IPS-15b (cell line): ENCODE data around the gene SPINK2.

Experiments
- H3K27me3 ChIP-seq: one replicate; pipeline ENCODE4 v1.6.1; 2013; ENCODE audit warnings: low read length; ENCODE audit not compliant: control insufficient read depth, insufficient read depth
- H3K36me3 ChIP-seq: one replicate; pipeline ENCODE4 v1.6.1; 2013; ENCODE audit warnings: low read length; ENCODE audit not compliant: control insufficient read depth, insufficient read depth
- H3K4me1 ChIP-seq: one replicate; pipeline ENCODE4 v1.6.1; 2013; ENCODE audit warnings: mild to moderate bottlenecking, low read length; ENCODE audit not compliant: control insufficient read depth, insufficient read depth
- H3K4me3 ChIP-seq: one replicate; pipeline ENCODE4 v1.5.1; 2013; ENCODE audit warnings: low read depth, low read length
- H3K9ac ChIP-seq: one replicate; pipeline ENCODE4 v1.6.1; 2013; ENCODE audit warnings: low read depth, mild to moderate bottlenecking, low read length
- H3K9me3 ChIP-seq: one replicate; pipeline ENCODE4 v1.6.1; 2013; ENCODE audit warnings: mild to moderate bottlenecking, low read length; ENCODE audit not compliant: control insufficient read depth, insufficient read depth

Gene SPINK2

GRCh38 chr4:56840559-56840958 lies 19.1 kb upstream of the SPINK2 start:
- Histone ChIP-seq H3K4me3 (no peak overlapping the region), H3K4me1 (peaks cover 10% of the 10 kb centered on the region), H3K27me3 (peaks cover 13% of the 10 kb centered on the region), H3K36me3 (no peaks in the 10 kb centered on the region), H3K9me3 (no peaks in the 10 kb centered on the region), H3K9ac (no peak overlapping the region)

DNA sequence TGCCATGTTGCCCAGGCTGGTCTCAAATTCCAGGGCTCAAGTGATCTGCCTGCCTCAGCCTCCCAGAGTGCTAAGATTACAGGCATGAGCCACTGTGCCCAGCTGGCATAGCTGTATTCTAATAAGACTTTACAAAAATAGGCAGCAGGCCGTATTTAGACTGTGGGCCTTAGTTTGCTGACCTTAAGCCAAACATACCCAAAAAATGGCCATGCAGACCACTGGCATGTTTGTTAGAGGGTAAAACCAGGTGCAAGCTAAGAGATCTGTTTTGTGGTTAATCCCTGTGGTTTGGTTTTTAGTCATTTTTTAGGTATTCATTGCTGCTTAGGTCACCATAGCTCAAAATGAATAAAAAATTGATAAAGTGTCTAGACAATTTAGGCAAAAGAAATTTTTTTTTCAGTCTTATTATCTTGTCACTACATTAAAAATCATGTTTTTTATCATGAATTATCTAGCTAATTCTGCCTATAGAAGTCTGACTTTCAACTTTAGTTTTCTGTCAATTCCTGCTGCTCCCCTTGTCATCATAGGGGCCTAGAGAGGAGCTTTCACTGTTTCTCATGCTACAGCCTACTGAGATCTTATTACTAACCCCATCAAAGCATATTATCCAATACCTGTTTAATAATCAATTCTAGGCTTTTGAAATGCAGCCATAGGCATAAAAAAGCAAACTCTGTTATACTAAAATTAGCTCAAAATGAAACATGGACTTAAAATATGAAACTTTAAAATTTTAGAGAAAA lies 7.5 kb upstream of the SPINK2 start:
- Histone ChIP-seq H3K9ac (no peak overlapping the region), H3K9me3 (no peaks in the 10 kb centered on the region), H3K27me3 (no peaks in the 10 kb centered on the region), H3K4me1 (no peaks in the 10 kb centered on the region), H3K36me3 (no peaks in the 10 kb centered on the region), H3K4me3 (no peak overlapping the region)

DNA sequence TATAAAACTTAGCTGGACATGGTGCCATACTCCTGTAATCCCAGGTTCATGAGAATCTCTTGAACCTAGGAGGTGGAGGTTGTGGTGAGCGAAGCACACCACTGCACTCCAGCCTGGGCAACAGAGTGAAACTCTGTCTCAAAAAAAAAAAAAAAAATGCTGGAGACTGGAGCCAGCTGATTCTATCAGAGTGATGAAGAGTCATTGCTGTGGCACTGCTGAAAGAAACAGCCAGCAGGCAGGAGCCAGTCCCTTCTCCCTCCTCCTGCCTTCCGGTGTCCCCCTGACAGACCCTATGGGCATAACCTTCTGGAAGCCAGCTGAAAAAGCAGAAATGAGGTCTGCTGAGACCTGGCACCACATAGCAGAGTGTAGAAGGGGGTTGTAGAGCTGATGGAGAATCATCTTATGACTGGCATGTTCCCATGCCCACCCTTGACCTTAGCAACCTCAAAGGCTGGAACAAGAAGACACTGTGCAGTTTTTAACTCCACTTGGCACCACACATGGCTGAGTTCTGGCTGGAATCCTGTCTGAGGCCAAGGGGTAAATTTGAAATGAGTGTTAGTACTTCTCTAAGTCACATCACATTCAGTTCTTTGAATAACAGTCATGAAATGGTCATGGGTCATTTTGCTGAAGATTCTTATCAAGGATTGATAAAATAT lies 2.6 kb upstream of the SPINK2 start:
- Histone ChIP-seq H3K9ac (no peak overlapping the region), H3K27me3 (peaks cover 19% of the 10 kb centered on the region), H3K4me1 (no peaks in the 10 kb centered on the region), H3K9me3 (no peaks in the 10 kb centered on the region), H3K4me3 (no peak overlapping the region), H3K36me3 (no peaks in the 10 kb centered on the region)

- Histone ChIP-seq H3K4me1 (no peaks in the 10 kb centered on the region), H3K4me3 (no peak overlapping the region)
Measured at GRCh38 chr4:56818797-56819196, 2.7 kb downstream of the SPINK2 start.

GRCh38 chr4:56817840-56818491 lies 3.5 kb downstream of the SPINK2 start:
- Histone ChIP-seq H3K4me3 (no peak overlapping the region), H3K27me3 (peaks cover 19% of the 10 kb centered on the region), H3K4me1 (no peaks in the 10 kb centered on the region), H3K36me3 (no peaks in the 10 kb centered on the region), H3K9ac (no peak overlapping the region), H3K9me3 (no peaks in the 10 kb centered on the region)

More at GRCh38 chr4:56818797-56819196, 2.7 kb downstream of the SPINK2 start:
- Histone ChIP-seq H3K9me3 (no peaks in the 10 kb centered on the region), H3K27me3 (peaks cover 19% of the 10 kb centered on the region), H3K9ac (no peak overlapping the region), H3K36me3 (no peaks in the 10 kb centered on the region)

GRCh38 chr4:56806666-56807065 lies 14.8 kb downstream of the SPINK2 start:
- H3K4me1 ChIP-seq, result no peaks in the 10 kb centered on the region
- H3K9me3 ChIP-seq, result no peaks in the 10 kb centered on the region
- no peaks in the 10 kb centered on the region for H3K36me3 ChIP-seq
- H3K4me3 ChIP-seq, result no peak overlapping the region
- H3K27me3 ChIP-seq, result no peaks in the 10 kb centered on the region
- H3K9ac ChIP-seq, result no peak overlapping the region

- H3K27me3 ChIP-seq, result no peaks in the 10 kb centered on the region
- H3K9ac ChIP-seq, result no peak overlapping the region
- H3K4me1 ChIP-seq, result peaks cover under 1% of the 10 kb centered on the region
- H3K36me3 ChIP-seq, result no peaks in the 10 kb centered on the region
- no peak overlapping the region for H3K4me3 ChIP-seq
- no peaks in the 10 kb centered on the region for H3K9me3 ChIP-seq
Measured at GRCh38 chr4:56804551-56804950, 16.9 kb downstream of the SPINK2 start.

DNA sequence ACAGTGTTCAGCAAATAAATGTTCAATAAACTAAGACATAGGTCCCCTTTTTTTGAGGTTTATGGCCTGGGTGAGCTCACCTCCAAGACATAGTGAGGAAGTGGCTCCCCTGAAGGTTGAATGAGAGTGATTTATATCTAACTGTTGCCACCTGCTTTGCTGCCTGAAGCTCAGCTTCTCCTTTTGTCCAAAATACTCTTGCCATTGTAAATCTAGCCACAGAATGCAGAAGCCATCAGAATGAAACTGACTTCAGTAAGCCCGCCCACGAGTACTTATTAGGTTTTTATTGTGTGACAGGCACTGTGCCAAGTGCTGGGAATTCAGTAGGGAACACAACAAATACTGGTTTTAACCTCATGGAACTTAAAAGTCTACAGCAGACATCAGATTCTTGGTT lies 18.0 kb downstream of the SPINK2 start:
- no peak overlapping the region for H3K9ac ChIP-seq
- no peaks in the 10 kb centered on the region for H3K36me3 ChIP-seq
- peaks cover 3% of the 10 kb centered on the region for H3K4me1 ChIP-seq
- no peak overlapping the region for H3K4me3 ChIP-seq
- H3K27me3 ChIP-seq, result no peaks in the 10 kb centered on the region
- no peaks in the 10 kb centered on the region for H3K9me3 ChIP-seq

DNA sequence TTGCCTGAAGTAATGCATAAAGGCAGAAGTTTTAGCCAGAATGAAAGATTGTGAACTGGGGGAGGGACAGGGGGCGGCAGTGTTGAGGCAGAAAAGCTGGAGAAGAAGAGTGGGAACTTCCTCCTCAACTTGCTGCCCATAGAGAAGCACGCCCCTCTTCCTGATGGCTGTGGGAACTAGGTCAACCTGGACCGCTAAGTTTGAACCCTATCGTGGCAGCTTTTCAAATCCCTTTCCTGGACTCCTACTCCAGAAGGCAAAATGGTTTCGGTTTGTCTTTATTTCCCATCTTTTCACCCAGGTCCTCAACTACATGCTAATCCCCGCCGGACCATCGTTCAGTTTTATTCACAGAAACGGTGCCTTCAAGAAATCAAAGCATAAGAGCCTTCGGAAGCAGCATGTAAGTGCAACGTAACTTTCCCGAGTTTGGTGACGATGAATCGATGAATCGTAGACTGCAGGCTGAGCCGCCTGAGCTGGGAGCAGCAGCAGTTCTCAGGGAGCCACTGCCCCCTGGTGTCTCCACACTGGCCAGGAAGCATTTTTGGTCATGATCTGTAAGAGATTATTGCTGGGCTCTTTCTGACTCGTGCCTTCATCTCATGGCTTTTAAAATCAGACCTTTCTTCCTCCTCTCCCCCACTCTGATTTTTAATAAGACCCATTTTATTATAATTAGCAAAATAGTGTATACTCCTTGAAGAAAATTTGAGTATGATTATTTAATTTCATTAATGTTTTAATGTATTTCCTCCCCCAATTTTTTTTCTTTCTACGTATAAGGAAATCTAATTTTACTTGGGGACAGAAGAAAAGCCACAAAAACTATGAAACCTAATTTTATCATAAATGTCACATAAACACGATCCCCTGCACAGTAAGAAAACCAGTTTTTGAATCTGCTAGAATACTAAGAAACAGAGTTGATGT lies 21.4 kb downstream of the SPINK2 start:
- peak overlapping the region; percentile 64 for H3K4me3 ChIP-seq
- H3K36me3 ChIP-seq, result no peaks in the 10 kb centered on the region
- H3K9me3 ChIP-seq, result no peaks in the 10 kb centered on the region
- H3K27me3 ChIP-seq, result no peaks in the 10 kb centered on the region
- no peak overlapping the region for H3K9ac ChIP-seq
- peaks cover 3% of the 10 kb centered on the region for H3K4me1 ChIP-seq

GRCh38 chr4:56799161-56799759 lies 22.2 kb downstream of the SPINK2 start:
- H3K27me3 ChIP-seq, result no peaks in the 10 kb centered on the region
- peak overlapping the region; percentile 64 for H3K4me3 ChIP-seq
- no peaks in the 10 kb centered on the region for H3K36me3 ChIP-seq
- peaks cover 3% of the 10 kb centered on the region for H3K4me1 ChIP-seq
- no peaks in the 10 kb centered on the region for H3K9me3 ChIP-seq
- no peak overlapping the region for H3K9ac ChIP-seq

GRCh38 chr4:56796211-56796610 lies 25.3 kb downstream of the SPINK2 start:
- Histone ChIP-seq H3K4me1 (peaks cover 3% of the 10 kb centered on the region), H3K36me3 (no peaks in the 10 kb centered on the region), H3K4me3 (no peak overlapping the region), H3K9ac (no peak overlapping the region), H3K27me3 (no peaks in the 10 kb centered on the region), H3K9me3 (no peaks in the 10 kb centered on the region)
